NCI-H2107 treated with DMSO at 0.1 percent for 48 hours (cell line): Measurements from ENCODE around the gene AKIRIN2.
"Not testable (repeated sequence)": the region's sequence is repeated elsewhere in the genome, so short reads cannot be mapped to it uniquely, and the experiment has no call there.

Experiments used
- DNase-seq: peaks from one replicate; lab custom pipeline; 2025; ENCODE audit not compliant: unreplicated experiment; lab: John Stamatoyannopoulos, UW

Gene AKIRIN2

GRCh38 chr6:87687893-87688292 lies 14.1 kb downstream of the AKIRIN2 start:
- not testable (repeated sequence) for DNase-seq

GRCh38 chr6:87687296-87687695 lies 14.7 kb downstream of the AKIRIN2 start:
- no peak for DNase-seq

DNA sequence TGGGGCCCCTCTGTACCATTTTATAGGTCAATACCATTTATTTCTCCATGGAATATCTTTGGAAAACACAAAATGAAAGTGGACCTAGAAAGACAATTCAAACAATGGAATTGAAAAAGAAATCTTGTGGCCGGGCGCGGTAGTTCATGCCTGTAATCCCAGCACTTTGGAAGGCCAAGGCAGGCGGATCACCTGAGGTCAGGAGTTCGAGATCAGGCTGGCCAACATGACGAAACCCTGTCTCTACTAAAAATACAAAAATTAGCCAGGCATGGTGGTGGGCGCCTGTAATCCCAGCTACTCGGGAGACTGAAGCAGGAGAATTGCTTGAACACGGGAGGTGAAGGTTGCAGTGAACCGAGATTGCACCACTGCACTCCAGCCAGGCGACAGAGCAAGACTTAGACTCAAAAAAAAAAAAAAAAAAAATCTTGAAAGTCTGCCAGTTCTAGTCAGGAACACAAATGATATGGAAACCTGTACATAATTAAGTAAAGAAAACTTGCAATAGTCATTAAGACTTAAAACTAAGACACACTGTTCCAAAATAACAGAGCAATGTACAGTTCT lies 15.3 kb downstream of the AKIRIN2 start:
- DNase-seq: not testable (repeated sequence)

DNA sequence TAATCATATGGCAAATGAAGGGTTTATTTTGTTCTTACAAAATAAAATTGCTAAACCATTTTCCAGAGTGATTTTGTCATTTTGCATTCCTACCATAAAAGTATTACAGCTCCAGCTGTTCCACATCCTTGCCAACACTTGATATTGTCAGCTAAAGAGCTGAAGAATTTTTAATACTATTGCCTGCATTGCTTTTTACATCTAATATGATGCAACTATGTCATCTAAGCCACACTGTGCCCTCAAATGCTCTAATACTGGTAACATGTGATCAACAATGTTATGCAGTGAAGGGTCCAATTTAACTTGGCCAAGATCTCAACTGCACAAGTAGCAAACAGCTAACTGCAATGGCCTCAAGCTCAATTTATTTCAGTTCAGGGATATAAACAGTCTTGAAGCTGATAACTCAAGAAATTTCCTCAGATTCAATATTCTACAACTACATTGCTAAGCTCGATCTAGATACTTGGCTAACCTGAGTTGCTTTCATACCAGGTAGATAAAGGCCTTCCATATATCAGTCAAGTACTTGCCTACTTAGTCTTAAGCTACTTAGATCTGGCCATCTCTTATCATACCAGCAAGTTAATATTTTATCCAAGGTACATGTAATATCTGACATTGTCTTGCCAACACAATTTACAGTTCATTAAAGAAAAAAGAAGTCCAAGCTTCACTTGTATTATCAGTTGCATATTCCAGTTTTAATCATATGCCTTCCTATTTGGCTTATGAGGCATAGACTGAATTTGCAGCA lies 17.0 kb downstream of the AKIRIN2 start:
- no peak for DNase-seq

GRCh38 chr6:87683890-87684289 lies 18.1 kb downstream of the AKIRIN2 start:
- DNase-seq: no peak

DNA sequence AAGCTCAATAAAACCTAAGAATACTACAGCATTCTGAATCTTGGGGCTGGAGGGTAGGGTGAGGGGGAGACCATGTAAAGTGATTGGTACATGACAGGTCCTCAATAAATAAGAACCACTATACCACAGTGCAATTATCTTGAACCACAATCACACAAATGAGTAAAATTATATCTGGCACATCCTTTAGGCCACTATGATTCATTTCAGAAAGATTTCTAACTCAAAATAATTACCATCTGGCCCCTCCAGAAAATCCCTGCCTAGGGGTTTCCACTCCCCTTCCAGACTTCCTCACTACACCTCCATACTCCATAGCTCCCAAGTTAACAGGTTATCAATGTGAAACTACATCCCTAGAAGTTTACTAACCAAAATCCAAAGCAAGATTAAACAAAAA lies 19.7 kb downstream of the AKIRIN2 start:
- DNase-seq: no peak

GRCh38 chr6:87675004-87675681 lies 26.9 kb downstream of the AKIRIN2 start:
- DNase-seq: peak; percentile 18

- no peak for DNase-seq
Observed at GRCh38 chr6:87674290-87674689, 27.7 kb downstream of the AKIRIN2 start.

DNA sequence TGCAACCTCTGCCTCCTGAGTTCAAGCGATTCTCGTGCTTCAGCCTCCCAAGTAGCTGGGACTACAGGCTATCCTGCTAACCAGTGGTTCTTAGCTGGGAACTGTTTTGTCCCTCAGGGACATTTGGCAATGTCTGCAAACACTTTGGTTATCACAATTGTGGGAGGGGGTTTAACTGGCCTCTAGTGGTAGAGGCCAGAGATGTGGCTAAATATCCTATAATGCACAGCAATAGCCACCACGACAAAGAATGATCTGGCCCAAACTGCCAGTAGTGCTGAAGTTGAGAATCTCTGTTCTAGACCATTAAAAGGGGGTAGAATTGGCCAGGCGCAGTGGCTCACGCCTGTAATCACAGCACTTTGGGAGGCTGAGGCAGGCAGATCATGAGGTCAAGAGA lies 28.8 kb downstream of the AKIRIN2 start:
- DNase-seq: no peak

GRCh38 chr6:87672641-87673040 lies 29.4 kb downstream of the AKIRIN2 start:
- DNase-seq: no peak

DNA sequence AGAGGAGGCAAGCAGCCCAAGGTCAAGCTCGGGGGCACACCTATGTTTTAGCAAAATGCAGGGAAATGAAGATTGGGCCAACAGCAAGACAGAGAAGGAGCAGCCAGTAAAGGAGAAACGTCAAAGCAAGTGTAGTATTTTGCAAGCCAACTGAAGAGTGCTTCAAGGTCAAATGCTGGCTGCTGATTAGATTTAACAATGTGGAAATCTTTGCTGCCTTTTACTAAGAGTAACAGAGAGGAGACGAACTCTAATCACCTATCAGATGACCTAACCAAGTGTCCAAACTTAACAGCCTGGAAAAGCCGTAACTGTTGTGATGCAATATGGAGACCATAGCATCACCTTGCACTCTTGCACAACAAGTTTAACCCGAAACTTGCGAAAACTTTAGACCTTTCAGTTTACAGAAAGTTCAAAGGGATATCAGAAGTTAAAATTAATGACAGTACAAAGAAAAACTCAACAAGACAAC lies 30.4 kb downstream of the AKIRIN2 start:
- DNase-seq: no peak

DNA sequence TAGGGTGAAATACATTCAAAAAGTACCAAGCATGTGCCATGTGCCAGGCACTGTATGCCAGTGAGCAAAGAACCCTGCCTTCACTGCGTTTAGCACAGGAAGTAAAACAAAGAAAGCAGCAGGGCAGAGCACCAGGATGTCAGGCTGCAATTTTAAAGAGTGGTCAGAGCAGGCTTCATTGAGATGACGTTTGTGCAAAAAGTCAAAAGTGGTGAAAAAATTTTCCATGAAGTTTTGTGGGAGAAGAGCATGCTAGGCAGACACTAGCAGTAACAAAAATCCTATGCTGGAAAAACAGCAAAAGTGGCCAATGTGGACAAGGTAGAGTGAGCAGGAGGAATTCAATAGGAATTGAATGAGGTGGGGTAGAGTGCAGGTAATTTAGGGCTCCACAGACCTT lies 31.3 kb downstream of the AKIRIN2 start:
- no peak for DNase-seq

- no peak for DNase-seq
Observed at GRCh38 chr6:87669051-87669450, 33.0 kb downstream of the AKIRIN2 start.

DNA sequence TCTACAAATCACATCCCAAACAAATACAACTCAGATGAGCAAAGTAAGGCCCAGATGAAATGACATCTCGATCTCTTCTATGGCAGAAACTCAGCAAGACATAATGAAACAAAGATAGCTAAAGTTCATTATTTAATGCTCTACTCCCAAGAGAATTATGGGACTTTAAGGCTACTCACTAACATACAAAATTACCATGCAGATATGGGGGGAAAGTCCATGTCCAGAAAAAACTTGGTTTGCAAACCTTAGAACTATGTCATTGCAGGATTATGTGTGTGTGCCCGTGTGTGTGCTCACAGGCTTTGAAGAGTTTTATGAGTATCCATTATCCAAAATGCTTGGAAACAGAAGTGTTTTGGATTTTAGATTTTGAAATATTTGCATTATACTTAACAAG lies 34.0 kb downstream of the AKIRIN2 start:
- no peak for DNase-seq

DNA sequence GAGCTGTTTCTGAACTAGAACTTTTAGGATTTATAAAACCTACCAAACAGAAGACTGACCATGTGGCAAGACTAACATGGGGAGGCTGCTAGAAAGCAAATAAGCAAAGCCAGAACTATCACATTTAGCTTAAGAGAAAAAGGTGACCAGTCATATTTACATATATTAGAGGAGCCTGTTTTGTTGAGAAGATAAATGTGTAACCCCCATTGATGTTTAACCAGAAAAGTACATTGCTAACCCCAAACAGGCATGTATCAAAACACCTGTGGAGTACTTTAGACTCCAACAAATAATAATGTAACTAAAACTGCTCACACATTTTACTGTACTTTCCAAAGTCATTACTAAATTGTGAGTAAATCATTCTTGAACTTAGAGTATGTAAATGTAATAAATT lies 35.0 kb downstream of the AKIRIN2 start:
- DNase-seq: no peak

- no peak for DNase-seq
Observed at GRCh38 chr6:87664921-87665485, 37.0 kb downstream of the AKIRIN2 start.

DNA sequence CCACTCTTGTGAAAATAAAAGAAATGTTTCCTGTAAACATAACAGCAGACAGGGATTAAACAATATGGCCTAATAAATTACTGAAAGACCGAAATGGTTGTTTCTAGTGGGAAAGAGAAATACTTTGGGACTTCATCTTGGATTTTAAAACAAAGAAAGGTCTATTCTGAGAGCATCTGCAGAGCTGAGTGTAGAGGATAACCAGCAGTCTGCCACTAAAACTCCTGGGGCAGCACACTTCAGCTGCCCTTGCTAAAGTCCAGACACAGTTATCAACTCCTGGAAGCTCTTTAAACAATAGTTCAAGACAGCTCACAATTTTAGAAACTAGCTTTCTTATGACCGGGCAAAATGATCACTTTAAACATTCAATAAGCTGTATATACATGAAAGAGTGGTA lies 38.6 kb downstream of the AKIRIN2 start:
- DNase-seq: no peak

DNA sequence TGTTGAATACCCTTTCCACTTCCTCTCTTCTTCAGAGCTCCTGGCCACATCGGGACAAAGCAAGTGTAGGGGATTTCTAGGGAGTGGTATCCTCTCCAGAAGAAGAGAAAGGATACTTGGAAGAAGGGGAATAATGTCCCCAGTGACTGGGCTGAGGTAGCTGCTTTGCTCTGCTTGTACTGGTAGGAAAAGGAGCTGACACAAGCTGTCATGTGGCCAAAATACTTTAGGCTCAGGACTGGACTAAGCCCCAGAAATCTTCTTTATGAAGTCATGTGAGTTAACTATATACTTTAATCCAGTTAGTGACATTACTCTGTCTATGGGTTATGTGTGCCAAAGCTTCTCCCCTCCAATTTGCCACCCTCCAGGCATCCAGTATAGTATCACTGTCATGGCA lies 40.5 kb downstream of the AKIRIN2 start:
- no peak for DNase-seq

DNA sequence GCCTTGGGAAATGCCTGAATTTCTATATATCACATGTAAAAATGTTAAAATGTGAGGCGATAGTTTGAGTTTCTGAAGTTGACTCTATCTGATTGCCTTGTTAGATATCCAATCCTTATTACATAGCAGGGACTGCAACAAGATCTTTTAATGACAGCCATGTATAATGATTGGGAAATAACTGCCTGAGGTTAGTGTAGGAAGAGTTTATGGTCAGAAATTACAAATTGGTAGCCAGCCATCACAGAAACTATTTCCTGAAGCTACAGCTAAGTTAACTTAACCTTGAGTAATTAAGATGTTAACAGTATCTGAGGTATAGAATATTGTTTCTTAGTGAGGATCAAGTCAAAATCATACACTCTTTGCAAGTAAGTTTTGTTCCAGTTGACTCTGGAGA lies 41.0 kb downstream of the AKIRIN2 start:
- no peak for DNase-seq

GRCh38 chr6:87660226-87660911 lies 41.7 kb downstream of the AKIRIN2 start:
- no peak for DNase-seq

- DNase-seq: no peak
Observed at GRCh38 chr6:87658516-87658915, 43.5 kb downstream of the AKIRIN2 start.
